PFSK-1 (cell line): ENCODE measurements around the gene BABAM1.
A peak's percentile ranks its signal among the peaks of the same experiment; 100 is the strongest.

Experiments
- FOXP2 ChIP-seq: optimal IDR thresholded peaks from 2 replicates; pipeline ENCODE3; 2011; ENCODE audit warnings: borderline replicate concordance, control low read depth, inconsistent platforms; ENCODE audit not compliant: insufficient read depth; ENCODE audit errors: extremely low read length, extremely low read depth
- POLR2AphosphoS5 ChIP-seq: IDR thresholded peaks from 2 replicates; pipeline ENCODE4 v1.6.1; 2012; ENCODE audit warnings: low read depth, mild to moderate bottlenecking, control low read depth, low read length, moderate library complexity
- REST ChIP-seq, 2 experiments: IDR thresholded peaks; 2 replicates each; pipeline versions ENCODE4 v1.6.1 to v1.8.0; 2011 to 2012; ENCODE audit warnings: low read depth in 2 of 2, low read length in 2 of 2, control low read depth in 1 of 2, inconsistent platforms in 1 of 2, mild to moderate bottlenecking in 1 of 2, moderate library complexity in 1 of 2; ENCODE audit not compliant: insufficient read depth in 1 of 2
- SIN3A ChIP-seq: IDR thresholded peaks from 2 replicates; pipeline ENCODE4 v1.6.1; 2012; ENCODE audit warnings: mild to moderate bottlenecking, low read length, moderate library complexity, borderline replicate concordance; ENCODE audit not compliant: insufficient read depth
- TAF1 ChIP-seq: IDR thresholded peaks from 2 replicates; pipeline ENCODE4 v1.6.1; 2012; ENCODE audit warnings: low read length, control low read depth, borderline replicate concordance; ENCODE audit not compliant: insufficient read depth

Gene BABAM1

GRCh38 chr19:17305216-17305516 is 37.9 kb downstream of the BABAM1 start:
- no peak for TF ChIP-seq SIN3A
- no peak for TF ChIP-seq REST (IDR thresholded peaks at IDR 0.05; ENCODE audit: insufficient read depth in 1 of 2, low read depth in 2 of 2, low read length in 2 of 2)
- TF ChIP-seq FOXP2, result no peak
- no peak for TF ChIP-seq TAF1
- no peak for TF ChIP-seq POLR2AphosphoS5

GRCh38 chr19:17305517-17306284 is 38.5 kb downstream of the BABAM1 start, which contains the start of gene MRPL34:
Gene MRPL34, plus strand, starts transcription at chr19:17305872. Its CDS starts 21 bp downstream, at chr19:17305893.
- TF ChIP-seq POLR2AphosphoS5 (peak; percentile 74), FOXP2 (peak; percentile 93), TAF1 (peak; percentile 75), REST (IDR thresholded peaks at IDR 0.05; ENCODE audit: insufficient read depth in 1 of 2, low read depth in 2 of 2, low read length in 2 of 2) (no peak)

GRCh38 chr19:17306285-17306714 is 39.1 kb downstream of the BABAM1 start:
- TF ChIP-seq FOXP2 (no peak), POLR2AphosphoS5 (no peak), TAF1 (no peak), SIN3A (no peak), REST (IDR thresholded peaks at IDR 0.05; ENCODE audit: insufficient read depth in 1 of 2, low read depth in 2 of 2, low read length in 2 of 2) (no peak)

- TF ChIP-seq SIN3A, result no peak
- no peak for TF ChIP-seq POLR2AphosphoS5
- TF ChIP-seq TAF1, result no peak
- TF ChIP-seq REST (IDR thresholded peaks at IDR 0.05; ENCODE audit: insufficient read depth in 1 of 2, low read depth in 2 of 2, low read length in 2 of 2), result no peak
- no peak for TF ChIP-seq FOXP2
Measured at GRCh38 chr19:17307876-17308377, 40.7 kb downstream of the BABAM1 start.
